PC-9 (cell line): ENCODE results near the gene AIFM2. TPM values are rescaled to one million over a fixed set of nuclear protein-coding genes. Genes with fewer than 3 reads are reported as not detected.
"Not testable (repeated sequence)": the region's sequence is repeated elsewhere in the genome, so short reads cannot be mapped to it uniquely, and the experiment has no call there.

Experiments used
- BruUV-seq: library from RNA; stranded (reverse); fragments of 400-500 nt; replicated peaks from 2 replicates; lab custom pipeline; 2021; lab: Mats Ljungman, UMichigan
- CTCF ChIA-PET: fragments of 300-600 bp; sonication (Branson Sonifier 250); formaldehyde crosslinking; loops from one replicate; lab custom pipeline; 2022; ENCODE audit warnings: antibody characterized with exemption; lab: Charles Lee
- POLR2A ChIA-PET: fragments of 300-600 bp; sonication (Branson Sonifier 250); formaldehyde crosslinking; loops from one replicate; lab custom pipeline; 2022; ENCODE audit warnings: antibody characterized with exemption; ENCODE audit not compliant: unreplicated experiment; lab: Charles Lee
- DNase-seq, 2 experiments: peaks; one replicate each; pipeline versions ENCODE4 v3.0.0 to v3.0.0-alpha.2; 2015 to 2022; ENCODE audit warnings: mixed read lengths in 1 of 2
- H2AFZ ChIP-seq: fragments of 200-600 bp; sonication (generic); 2 replicates; pipeline ENCODE4 v1.8.1; 2017; ENCODE audit warnings: antibody characterized with exemption
- H3F3A ChIP-seq: fragments of 200-600 bp; sonication (generic); 2 replicates; pipeline ENCODE4 v1.8.1; 2017; ENCODE audit warnings: antibody characterized with exemption, mild to moderate bottlenecking, low read depth; ENCODE audit not compliant: insufficient read depth
- H3K27ac ChIP-seq: fragments of 200-600 bp; sonication (generic); 2 replicates; pipeline ENCODE4 v1.6.1; 2016; ENCODE audit warnings: mixed run types
- H3K27me3 ChIP-seq: fragments of 200-600 bp; sonication (generic); 2 replicates; pipeline ENCODE4 v1.6.1; 2016; ENCODE audit warnings: low read depth, mixed run types; ENCODE audit not compliant: insufficient read depth
- H3K36me3 ChIP-seq: fragments of 200-600 bp; sonication (generic); 2 replicates; pipeline ENCODE4 v1.6.1; 2016; ENCODE audit warnings: low read depth, mixed run types
- H3K4me1 ChIP-seq: fragments of 200-600 bp; sonication (generic); replicated peaks from 2 replicates; pipeline ENCODE4 v1.6.1; 2016; ENCODE audit warnings: mixed run types; ENCODE audit not compliant: insufficient read depth
- H3K4me2 ChIP-seq: fragments of 200-600 bp; sonication (generic); 2 replicates; pipeline ENCODE4 v1.6.1; 2017; ENCODE audit warnings: mixed run types
- H3K4me3 ChIP-seq: fragments of 200-600 bp; sonication (generic); 2 replicates; pipeline ENCODE4 v1.6.1; 2016; ENCODE audit warnings: mixed run types
- H3K79me2 ChIP-seq: fragments of 200-600 bp; sonication (generic); 2 replicates; pipeline ENCODE4 v1.6.1; 2017; ENCODE audit warnings: low read depth, mixed run types
- H3K9me2 ChIP-seq: fragments of 200-600 bp; sonication (generic); 2 replicates; pipeline ENCODE4 v1.8.1; 2017; ENCODE audit warnings: mild to moderate bottlenecking; ENCODE audit not compliant: insufficient read depth
- H3K9me3 ChIP-seq: fragments of 200-600 bp; sonication (generic); 2 replicates; pipeline ENCODE4 v1.8.1; 2016; ENCODE audit warnings: low read depth; ENCODE audit not compliant: insufficient read depth
- H4K20me1 ChIP-seq: fragments of 200-600 bp; sonication (generic); 2 replicates; pipeline ENCODE4 v1.8.1; 2017; ENCODE audit not compliant: insufficient read depth
- EZH2 ChIP-seq: fragments of 200-600 bp; sonication (generic); IDR thresholded peaks from 2 replicates; pipeline ENCODE4 v1.8.0; 2017; ENCODE audit warnings: antibody characterized with exemption, low read depth
- intact Hi-C: fragments of 100-400 bp; cut with micrococcal nuclease; formaldehyde crosslinking; loops from one replicate; pipeline ENCODE4 v1.10.0; 2022; ENCODE audit not compliant: unreplicated experiment
- total RNA-seq: library from RNA; stranded (reverse); gene quantifications from 2 replicates; pipeline ENCODE4 v1.2.3, GENCODE V29; 2021
- TF ChIP-seq, protein P1 (sequence below): fragments of 200-600 bp; sonication (generic); conservative IDR thresholded peaks from 2 replicates; pipeline ENCODE4 v1.6.1; 2017; ENCODE audit warnings: mixed run types, antibody characterized with exemption, mild to moderate bottlenecking, moderate library complexity

AIFM2 gene
- total RNA-seq, 1 experiment from 2014 or later = 47.0 TPM

DNA sequence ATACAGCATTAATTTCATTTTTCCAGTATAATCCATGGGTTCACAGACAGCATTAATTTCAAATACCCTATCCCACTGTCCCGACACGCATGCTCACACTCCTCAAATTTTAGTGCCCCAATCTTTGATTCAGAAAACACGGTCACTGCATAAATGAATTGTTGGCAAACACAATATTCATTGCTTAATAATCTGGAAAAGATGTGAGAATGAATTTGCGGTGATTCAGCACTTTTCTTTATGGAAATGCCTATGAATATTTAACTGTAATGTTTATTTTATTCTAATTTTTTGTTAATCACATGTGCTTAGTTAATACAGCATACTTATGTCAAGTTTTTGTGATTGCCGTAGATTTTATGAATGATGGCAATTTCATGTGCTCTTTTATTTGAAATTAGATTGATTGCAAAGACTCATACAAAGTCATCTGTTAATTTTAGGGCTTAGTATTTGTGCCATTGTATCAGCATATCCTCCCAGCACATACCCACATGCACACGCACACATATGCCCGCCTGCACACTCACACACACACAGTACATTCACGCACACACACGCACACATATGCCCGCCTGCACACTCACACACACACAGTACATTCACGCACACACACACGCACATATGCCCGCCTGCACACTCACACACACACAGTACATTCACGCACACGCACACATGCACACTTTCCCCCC is 44.9 kb downstream of the AIFM2 start:
- TF ChIP-seq, protein P1, sequence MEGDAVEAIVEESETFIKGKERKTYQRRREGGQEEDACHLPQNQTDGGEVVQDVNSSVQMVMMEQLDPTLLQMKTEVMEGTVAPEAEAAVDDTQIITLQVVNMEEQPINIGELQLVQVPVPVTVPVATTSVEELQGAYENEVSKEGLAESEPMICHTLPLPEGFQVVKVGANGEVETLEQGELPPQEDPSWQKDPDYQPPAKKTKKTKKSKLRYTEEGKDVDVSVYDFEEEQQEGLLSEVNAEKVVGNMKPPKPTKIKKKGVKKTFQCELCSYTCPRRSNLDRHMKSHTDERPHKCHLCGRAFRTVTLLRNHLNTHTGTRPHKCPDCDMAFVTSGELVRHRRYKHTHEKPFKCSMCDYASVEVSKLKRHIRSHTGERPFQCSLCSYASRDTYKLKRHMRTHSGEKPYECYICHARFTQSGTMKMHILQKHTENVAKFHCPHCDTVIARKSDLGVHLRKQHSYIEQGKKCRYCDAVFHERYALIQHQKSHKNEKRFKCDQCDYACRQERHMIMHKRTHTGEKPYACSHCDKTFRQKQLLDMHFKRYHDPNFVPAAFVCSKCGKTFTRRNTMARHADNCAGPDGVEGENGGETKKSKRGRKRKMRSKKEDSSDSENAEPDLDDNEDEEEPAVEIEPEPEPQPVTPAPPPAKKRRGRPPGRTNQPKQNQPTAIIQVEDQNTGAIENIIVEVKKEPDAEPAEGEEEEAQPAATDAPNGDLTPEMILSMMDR = no peak
- no peak for TF ChIP-seq EZH2
- Histone ChIP-seq H3K9me3 (no peaks in the 10 kb centered on the region), H3K79me2 (no peaks in the 10 kb centered on the region), H3K27me3 (no peaks in the 10 kb centered on the region), H3K4me3 (no peak overlapping the region), H3K4me1 (no peaks in the 10 kb centered on the region), H3K36me3 (no peaks in the 10 kb centered on the region), H2AFZ (no peak overlapping the region), H3F3A (no peaks in the 10 kb centered on the region), H3K4me2 (no peak overlapping the region), H3K27ac (no peak overlapping the region), H4K20me1 (no peaks in the 10 kb centered on the region), H3K9me2 (no peaks in the 10 kb centered on the region)
- no TSS peak for BruUV-seq
- CTCF ChIA-PET = no interaction called here
- intact Hi-C loops = no loop called here
- POLR2A ChIA-PET = no interaction called here
- no peak for DNase-seq

DNA sequence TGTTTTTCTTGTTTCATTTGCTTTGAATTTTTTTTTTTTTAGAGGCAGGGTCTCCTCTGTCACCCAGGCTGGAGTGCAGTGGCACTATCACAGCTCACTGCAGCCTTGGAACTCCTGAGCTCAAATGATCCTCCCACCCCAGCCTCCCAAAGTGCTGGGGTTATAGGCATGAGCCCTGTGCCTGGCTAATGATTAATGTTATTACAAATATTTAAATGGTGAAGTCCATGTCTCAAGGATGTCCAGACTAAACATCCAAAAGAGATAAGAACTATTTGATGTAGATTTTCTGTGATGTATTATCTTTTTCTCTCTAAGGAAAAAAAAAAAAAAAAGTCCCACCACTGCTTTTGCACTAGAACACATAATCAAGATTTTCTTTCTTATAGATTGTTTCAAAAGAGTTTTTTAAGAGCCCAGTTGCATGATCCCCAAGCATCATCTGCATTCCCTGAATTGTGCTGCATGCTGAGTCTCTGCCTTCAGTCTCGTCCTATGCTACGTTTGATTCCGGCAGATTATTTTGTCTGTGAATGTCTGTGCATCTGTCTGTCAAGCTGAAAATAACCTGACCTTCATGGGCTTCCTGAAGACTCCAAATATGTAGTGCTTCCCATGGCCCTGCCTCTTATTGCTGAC is 46.5 kb downstream of the AIFM2 start:
- DNase-seq = no peak
- H3K36me3 ChIP-seq = no peaks in the 10 kb centered on the region
- ChIA-PET CTCF (no interaction called here), POLR2A (no interaction called here)
- H3K9me2 ChIP-seq = no peaks in the 10 kb centered on the region
- no peaks in the 10 kb centered on the region for H3K4me1 ChIP-seq
- no peak overlapping the region for H3K4me2 ChIP-seq
- H3K4me3 ChIP-seq = no peak overlapping the region
- no peaks in the 10 kb centered on the region for H3K9me3 ChIP-seq
- BruUV-seq = no TSS peak
- H2AFZ ChIP-seq = no peak overlapping the region
- no peaks in the 10 kb centered on the region for H3K27me3 ChIP-seq
- intact Hi-C loops = no loop called here
- H4K20me1 ChIP-seq = no peaks in the 10 kb centered on the region
- no peaks in the 10 kb centered on the region for H3F3A ChIP-seq
- H3K27ac ChIP-seq = no peak overlapping the region
- TF ChIP-seq EZH2 = no peak
- TF ChIP-seq, protein P1 = no peak
- no peaks in the 10 kb centered on the region for H3K79me2 ChIP-seq

DNA sequence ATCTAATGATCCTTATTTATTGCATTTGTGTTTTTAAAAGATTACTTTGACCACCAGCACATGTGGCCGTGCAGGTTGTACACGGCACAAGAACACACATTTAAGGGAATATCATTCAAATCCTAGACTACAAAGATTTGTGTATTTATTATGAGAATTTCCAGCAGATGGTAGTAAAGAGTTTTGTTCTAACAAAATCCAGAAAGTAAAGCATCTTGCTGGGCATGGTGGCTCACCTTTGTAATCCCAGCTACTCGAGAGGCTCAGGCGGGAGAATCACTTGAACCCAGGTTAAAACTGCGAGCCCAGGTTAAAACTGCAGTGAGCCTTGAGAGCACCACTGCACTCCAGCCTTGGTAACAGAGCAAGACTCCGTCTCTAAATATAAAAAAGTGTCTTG is 48.4 kb downstream of the AIFM2 start:
- H3K27me3 ChIP-seq = no peaks in the 10 kb centered on the region
- POLR2A ChIA-PET = no interaction called here
- H3F3A ChIP-seq = no peaks in the 10 kb centered on the region
- no peaks in the 10 kb centered on the region for H4K20me1 ChIP-seq
- H3K4me1 ChIP-seq = no peaks in the 10 kb centered on the region
- H3K27ac ChIP-seq = no peak overlapping the region
- CTCF ChIA-PET = interaction anchor here (0.9 kb wide), 1 partner anchor 62 kb away, joined by 5 read pairs; the partner anchor contains the start of gene TYSND1
- H3K4me3 ChIP-seq = no peak overlapping the region
- no peak for DNase-seq
- H3K36me3 ChIP-seq = no peaks in the 10 kb centered on the region
- intact Hi-C loops = no loop called here
- H3K4me2 ChIP-seq = no peak overlapping the region
- no peaks in the 10 kb centered on the region for H3K79me2 ChIP-seq
- BruUV-seq = no TSS peak
- H3K9me3 ChIP-seq = no peaks in the 10 kb centered on the region
- TF ChIP-seq EZH2 = no peak
- TF ChIP-seq, protein P1 = no peak; the same call in 1 of the 2 replicates
- no peaks in the 10 kb centered on the region for H3K9me2 ChIP-seq
- no peak overlapping the region for H2AFZ ChIP-seq

DNA sequence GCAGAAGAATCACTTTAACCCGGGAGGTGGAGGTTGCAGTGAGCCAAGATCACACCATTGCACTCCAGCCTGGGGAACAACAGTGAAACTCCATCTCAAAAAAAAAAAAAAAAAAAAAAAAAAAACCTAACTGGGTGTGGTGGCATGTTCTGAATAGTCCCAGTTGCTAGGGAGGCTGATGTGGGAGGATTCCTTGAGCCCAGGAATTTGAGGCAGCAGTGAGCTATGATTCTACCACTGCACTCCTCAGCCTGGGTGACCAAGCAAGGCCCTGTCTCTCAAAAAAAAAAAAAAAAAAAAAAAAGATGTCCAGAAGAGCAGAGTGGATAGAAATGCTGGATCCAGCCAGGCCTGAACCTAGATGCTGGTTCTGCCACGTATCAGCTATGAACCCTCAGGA is 51.8 kb downstream of the AIFM2 start:
- not testable (repeated sequence) for BruUV-seq, DNase-seq
- CTCF ChIA-PET = interaction anchor here (0.6 to 0.7 kb wide), 2 partner anchors 66 to 439 kb away, joined by 3 to 8 read pairs; partner anchors contain the start of gene TYSND1

More for the DNA sequence above, 51.8 kb downstream of the AIFM2 start:
- H3K4me3 ChIP-seq, H4K20me1 ChIP-seq, H3K4me1 ChIP-seq, H3K79me2 ChIP-seq, H3K9me2 ChIP-seq, H2AFZ ChIP-seq, H3K4me2 ChIP-seq, H3K27ac ChIP-seq, H3K9me3 ChIP-seq, H3F3A ChIP-seq, intact Hi-C loops, H3K36me3 ChIP-seq, POLR2A ChIA-PET: not testable (repeated sequence)
- peaks cover 13% of the 10 kb centered on the region; the same call in 1 of the 2 replicates for H3K27me3 ChIP-seq
